Sigmoid colon (tissue), 7 donors: ENCODE results near the gene DTNBP1. TPM values are rescaled to one million over a fixed set of nuclear protein-coding genes. Genes with fewer than 3 reads are reported as not detected.
"Not testable (repeated sequence)": the region's sequence is repeated elsewhere in the genome, so short reads cannot be mapped to it uniquely, and the experiment has no call there.

ENCODE experiments used
- DNase-seq: peaks from one replicate; pipeline ENCODE4 v3.0.0-alpha.2; 2019
- H3K27ac ChIP-seq, 4 donors: fragments of 200-600 bp; sonication (generic); one replicate each; pipeline ENCODE4 v1.5.1; 2016 to 2019; ENCODE audit warnings: mild to moderate bottlenecking in 1 of 4
- H3K27me3 ChIP-seq, 3 donors: fragments of 200-600 bp; sonication (generic); one replicate each; pipeline ENCODE4 v1.5.1; 2019; ENCODE audit warnings: mild to moderate bottlenecking in 1 of 3
- H3K36me3 ChIP-seq, 4 donors: fragments of 200-600 bp; sonication (generic); one replicate each; pipeline ENCODE4 v1.5.1; 2016 to 2019
- H3K4me1 ChIP-seq, 4 donors: fragments of 200-600 bp; sonication (generic); one replicate each; pipeline ENCODE4 v1.5.1; 2017 to 2019
- H3K4me3 ChIP-seq, 4 donors: fragments of 200-600 bp; sonication (generic); one replicate each; pipeline ENCODE4 v1.5.1; 2017 to 2019; ENCODE audit warnings: mild to moderate bottlenecking in 2 of 4, moderate library complexity in 1 of 4
- H3K9me3 ChIP-seq, 4 donors: fragments of 200-600 bp in 3 of 4; sonication (generic) in 3 of 4; one replicate each; pipeline versions ENCODE4 v1.5.1 to v1.6.1; 2013 to 2019
- CTCF ChIP-seq, 4 experiments: fragments of 450-650 bp in 3 of 4; fragments of 200-600 bp in 1 of 4; IDR thresholded peaks; one replicate each; pipeline ENCODE4 v1.5.1; 2016 to 2019; ENCODE audit warnings: antibody characterized with exemption in 4 of 4, mild to moderate bottlenecking in 3 of 4, moderate library complexity in 2 of 4
- EP300 ChIP-seq, 4 donors: sonication (generic); formaldehyde crosslinking; IDR thresholded peaks; one replicate each; pipeline ENCODE4 v1.6.1; 2017; ENCODE audit warnings: antibody characterized with exemption in 4 of 4
- POLR2A ChIP-seq, 2 donors: fragments of 450-650 bp; IDR thresholded peaks; one replicate each; pipeline ENCODE4 v1.6.1; 2016; ENCODE audit warnings: antibody characterized with exemption in 2 of 2, mild to moderate bottlenecking in 2 of 2, moderate library complexity in 2 of 2
- POLR2AphosphoS5 ChIP-seq, 4 donors: sonication (generic); formaldehyde crosslinking; IDR thresholded peaks; one replicate each; pipeline ENCODE4 v1.6.1; 2017; ENCODE audit warnings: antibody characterized with exemption in 4 of 4
- WGBS, 2 donors: extraction: QIAGEN DNeasy Blood & Tissue Kit; methylation state at CpG; one replicate each; pipeline ENCODE4 v1.1.7; 2013; 5-methylcytosine and 5-hydroxymethylcytosine counted together
- intact Hi-C: fragments of 100-400 bp; cut with DNase I; formaldehyde crosslinking; loops from one replicate; pipeline ENCODE4 v1.15.1; 2023
- polyA plus RNA-seq, 3 donors: library from polyadenylated mRNA; stranded (reverse); fragments of 200-250 nt; gene quantifications; one replicate each; pipeline ENCODE4 v1.2.3, GENCODE V29; 2013
- total RNA-seq, 4 donors: library from RNA; depleted of rRNA; stranded (reverse); fragments of >200 nt; gene quantifications; one replicate each; pipeline ENCODE4 v1.1.0, GENCODE V29; 2016
- donor health status: healthy with polysubstance abuse.
- donor health status: Bipolar disorder and iron deficiency.
- donor health status: healthy.

Gene DTNBP1
- total and polyA plus RNA-seq, 7 donors, result 12.8 to 25.8 (median 18.7) TPM

- intact Hi-C loops, result no loop called here
- peaks cover 0 to 8% (median 0%) of the 10 kb centered on the region in 3 donors for H3K27me3 ChIP-seq
- no peak for TF ChIP-seq CTCF (IDR thresholded peaks at IDR 0.05)
- TF ChIP-seq POLR2AphosphoS5 (IDR thresholded peaks at IDR 0.05), result no peak
- no peak for TF ChIP-seq EP300 (IDR thresholded peaks at IDR 0.05)
- no peak for TF ChIP-seq POLR2A (IDR thresholded peaks at IDR 0.05)
- no peak for DNase-seq
- no peaks in the 10 kb centered on the region for H3K4me1 ChIP-seq
- no peaks in the 10 kb centered on the region for H3K36me3 ChIP-seq
- 93 to 100% methylated on average over 1 of the region's 1 CpG for WGBS, 2 donors
- H3K9me3 ChIP-seq, result no peaks in the 10 kb centered on the region
- H3K4me3 ChIP-seq, result no peak overlapping the region
- H3K27ac ChIP-seq, result no peak overlapping the region
Measured at GRCh38 chr6:15672291-15672690, 9.5 kb upstream of the DTNBP1 start.

- TF ChIP-seq EP300 (IDR thresholded peaks at IDR 0.05), result no peak
- no peak for TF ChIP-seq CTCF (IDR thresholded peaks at IDR 0.05)
- TF ChIP-seq POLR2AphosphoS5 (IDR thresholded peaks at IDR 0.05), result no peak
- TF ChIP-seq POLR2A (IDR thresholded peaks at IDR 0.05), result no peak
- H3K9me3 ChIP-seq, result no peaks in the 10 kb centered on the region
- no peak overlapping the region for H3K4me3 ChIP-seq
- no peaks in the 10 kb centered on the region for H3K4me1 ChIP-seq
- H3K36me3 ChIP-seq, result no peaks in the 10 kb centered on the region
- peaks cover 0 to 8% (median 0%) of the 10 kb centered on the region in 3 donors for H3K27me3 ChIP-seq
- no peak overlapping the region for H3K27ac ChIP-seq
- WGBS, 2 donors, result 82 to 87% methylated on average over 2 of the region's 2 CpGs
- DNase-seq, result no peak
- intact Hi-C loops, result no loop called here
Measured at GRCh38 chr6:15668918-15669317, 6.1 kb upstream of the DTNBP1 start.

- H3K27ac ChIP-seq, H3K27me3 ChIP-seq, H3K4me3 ChIP-seq, H3K4me1 ChIP-seq, DNase-seq, intact Hi-C loops, H3K9me3 ChIP-seq, H3K36me3 ChIP-seq: not testable (repeated sequence)
- 93 to 95% methylated on average over 3 of the region's 4 CpGs for WGBS, 2 donors
Measured at GRCh38 chr6:15666896-15667295, 4.1 kb upstream of the DTNBP1 start.

- peaks cover 0 to 2% (median 0%) of the 10 kb centered on the region in 3 donors for H3K27me3 ChIP-seq
- intact Hi-C loops, result no loop called here
- TF ChIP-seq POLR2A (IDR thresholded peaks at IDR 0.05) (no peak), EP300 (IDR thresholded peaks at IDR 0.05) (no peak), POLR2AphosphoS5 (IDR thresholded peaks at IDR 0.05) (no peak), CTCF (IDR thresholded peaks at IDR 0.05) (no peak)
- DNase-seq, result no peak
- no peaks in the 10 kb centered on the region for H3K9me3 ChIP-seq
- H3K36me3 ChIP-seq, result no peaks in the 10 kb centered on the region
- H3K27ac ChIP-seq, result no peak overlapping the region
- peaks cover 0 to 18% (median 7%) of the 10 kb centered on the region in 4 donors for H3K4me1 ChIP-seq
- H3K4me3 ChIP-seq, result no peak overlapping the region
Measured at GRCh38 chr6:15665237-15665636, 2.4 kb upstream of the DTNBP1 start.

- WGBS, 2 donors, result 45 to 46% methylated on average over 18 of the region's 18 CpGs
- intact Hi-C loops, result no loop called here
- no peak for DNase-seq
- H3K27ac ChIP-seq, result peak overlapping the region; percentile 81 to 89 (median 84)
- TF ChIP-seq CTCF (IDR thresholded peaks at IDR 0.05) (no peak), POLR2AphosphoS5 (IDR thresholded peaks at IDR 0.05) (no peak), EP300 (IDR thresholded peaks at IDR 0.05) (no peak), POLR2A (IDR thresholded peaks at IDR 0.05) (no peak)
- H3K9me3 ChIP-seq, result no peaks in the 10 kb centered on the region
- peak overlapping the region; percentile 84 to 89 (median 88) for H3K4me3 ChIP-seq
- H3K36me3 ChIP-seq, result no peaks in the 10 kb centered on the region
- peaks cover 0 to 18% (median 7%) of the 10 kb centered on the region in 4 donors for H3K4me1 ChIP-seq
- H3K27me3 ChIP-seq, result no peaks in the 10 kb centered on the region
Measured at GRCh38 chr6:15663130-15663871, 473 bp upstream of the DTNBP1 start.
